ENCODE data around the gene FOXL2.

FOXL2 gene

DNA sequence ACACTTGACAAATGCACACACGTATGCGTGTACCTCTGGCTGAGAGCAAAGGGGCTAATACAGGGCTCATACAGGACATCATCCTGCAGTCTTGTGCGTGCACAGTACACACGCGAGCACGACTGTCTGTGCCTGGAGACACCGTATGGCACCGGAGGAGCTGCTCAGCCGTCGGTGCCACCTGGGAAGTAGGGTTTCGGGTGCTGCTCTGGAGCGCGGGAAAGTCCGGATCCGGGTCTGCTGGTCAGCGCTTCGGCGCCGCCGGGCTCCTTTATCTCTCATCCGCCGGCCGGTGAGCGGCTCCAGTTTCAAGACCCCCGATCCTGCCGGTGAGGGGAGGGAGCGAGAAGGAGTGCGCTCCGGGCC, 9.3 kb downstream of the FOXL2 start:
- no peak for DNase-seq (ENCODE audit: extremely low read depth, insufficient read length)
- Histone ChIP-seq H3K4me3 (replicated peaks; ENCODE audit: low read depth, low read length) (no peak overlapping the region), H3K36me3 (ENCODE audit: control insufficient read depth, insufficient read depth, low read length) (no peaks in the 10 kb centered on the region), H3K27me3 (replicated peaks; ENCODE audit: control insufficient read depth, insufficient read depth, low read length) (peaks cover 6% of the 10 kb centered on the region)
- TF ChIP-seq, protein P1, sequence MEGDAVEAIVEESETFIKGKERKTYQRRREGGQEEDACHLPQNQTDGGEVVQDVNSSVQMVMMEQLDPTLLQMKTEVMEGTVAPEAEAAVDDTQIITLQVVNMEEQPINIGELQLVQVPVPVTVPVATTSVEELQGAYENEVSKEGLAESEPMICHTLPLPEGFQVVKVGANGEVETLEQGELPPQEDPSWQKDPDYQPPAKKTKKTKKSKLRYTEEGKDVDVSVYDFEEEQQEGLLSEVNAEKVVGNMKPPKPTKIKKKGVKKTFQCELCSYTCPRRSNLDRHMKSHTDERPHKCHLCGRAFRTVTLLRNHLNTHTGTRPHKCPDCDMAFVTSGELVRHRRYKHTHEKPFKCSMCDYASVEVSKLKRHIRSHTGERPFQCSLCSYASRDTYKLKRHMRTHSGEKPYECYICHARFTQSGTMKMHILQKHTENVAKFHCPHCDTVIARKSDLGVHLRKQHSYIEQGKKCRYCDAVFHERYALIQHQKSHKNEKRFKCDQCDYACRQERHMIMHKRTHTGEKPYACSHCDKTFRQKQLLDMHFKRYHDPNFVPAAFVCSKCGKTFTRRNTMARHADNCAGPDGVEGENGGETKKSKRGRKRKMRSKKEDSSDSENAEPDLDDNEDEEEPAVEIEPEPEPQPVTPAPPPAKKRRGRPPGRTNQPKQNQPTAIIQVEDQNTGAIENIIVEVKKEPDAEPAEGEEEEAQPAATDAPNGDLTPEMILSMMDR (IDR thresholded peaks at IDR 0.05; ENCODE audit: insufficient read depth, low read length, poor library complexity, severe bottlenecking), result no peak

DNA sequence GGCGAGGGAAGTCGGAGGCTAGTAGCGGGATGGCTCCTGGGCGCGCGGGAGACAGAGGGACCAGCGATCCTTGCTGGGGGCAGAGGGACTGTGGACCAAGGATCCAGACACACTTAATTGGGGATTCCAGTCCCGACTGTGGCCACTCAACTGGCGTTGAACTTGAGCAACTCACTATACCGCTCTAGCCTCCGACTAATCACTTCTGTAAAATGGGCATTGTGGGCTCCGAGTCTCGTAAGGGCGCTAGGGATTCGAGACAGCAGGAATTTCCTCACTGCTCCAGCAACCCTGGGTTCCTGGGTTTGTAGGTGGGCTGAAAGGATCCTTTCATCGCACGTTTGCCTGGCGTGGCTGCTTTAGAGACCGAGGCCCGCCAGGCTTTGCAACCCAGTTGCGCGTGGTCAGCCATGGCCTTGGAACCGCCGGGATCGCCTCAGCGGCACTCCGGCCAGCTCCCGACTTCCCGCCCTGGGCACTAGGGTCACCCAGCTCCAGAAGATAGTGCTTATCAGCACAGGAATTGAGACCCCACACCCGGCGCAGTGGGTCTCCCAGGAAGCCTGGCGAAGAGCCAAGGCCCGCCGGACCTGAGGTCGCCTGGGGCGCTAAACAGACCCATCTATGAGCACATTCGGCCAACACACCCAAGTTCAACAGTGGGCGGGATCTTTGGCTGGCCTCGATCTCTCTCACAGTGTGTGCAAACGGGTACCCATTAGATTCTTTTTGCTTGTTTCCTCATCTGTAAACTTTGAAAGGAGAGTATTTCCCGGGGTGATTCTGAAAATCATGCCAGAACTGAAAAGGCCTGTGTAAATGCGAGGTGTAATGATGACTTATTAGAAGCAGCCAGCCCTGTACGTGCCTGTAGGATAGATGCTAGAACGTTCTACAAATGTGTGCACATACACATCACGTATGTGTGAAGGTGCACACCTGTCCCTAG, 9.9 kb downstream of the FOXL2 start:
- Histone ChIP-seq H3K36me3 (ENCODE audit: control insufficient read depth, insufficient read depth, low read length) (no peaks in the 10 kb centered on the region), H3K27me3 (replicated peaks; ENCODE audit: control insufficient read depth, insufficient read depth, low read length) (peaks cover 5% of the 10 kb centered on the region), H3K4me3 (replicated peaks; ENCODE audit: low read depth, low read length) (no peak overlapping the region)
- TF ChIP-seq, protein P1 (IDR thresholded peaks at IDR 0.05; ENCODE audit: insufficient read depth, low read length, poor library complexity, severe bottlenecking), result no peak
- no peak for DNase-seq (ENCODE audit: extremely low read depth, insufficient read length)

DNA sequence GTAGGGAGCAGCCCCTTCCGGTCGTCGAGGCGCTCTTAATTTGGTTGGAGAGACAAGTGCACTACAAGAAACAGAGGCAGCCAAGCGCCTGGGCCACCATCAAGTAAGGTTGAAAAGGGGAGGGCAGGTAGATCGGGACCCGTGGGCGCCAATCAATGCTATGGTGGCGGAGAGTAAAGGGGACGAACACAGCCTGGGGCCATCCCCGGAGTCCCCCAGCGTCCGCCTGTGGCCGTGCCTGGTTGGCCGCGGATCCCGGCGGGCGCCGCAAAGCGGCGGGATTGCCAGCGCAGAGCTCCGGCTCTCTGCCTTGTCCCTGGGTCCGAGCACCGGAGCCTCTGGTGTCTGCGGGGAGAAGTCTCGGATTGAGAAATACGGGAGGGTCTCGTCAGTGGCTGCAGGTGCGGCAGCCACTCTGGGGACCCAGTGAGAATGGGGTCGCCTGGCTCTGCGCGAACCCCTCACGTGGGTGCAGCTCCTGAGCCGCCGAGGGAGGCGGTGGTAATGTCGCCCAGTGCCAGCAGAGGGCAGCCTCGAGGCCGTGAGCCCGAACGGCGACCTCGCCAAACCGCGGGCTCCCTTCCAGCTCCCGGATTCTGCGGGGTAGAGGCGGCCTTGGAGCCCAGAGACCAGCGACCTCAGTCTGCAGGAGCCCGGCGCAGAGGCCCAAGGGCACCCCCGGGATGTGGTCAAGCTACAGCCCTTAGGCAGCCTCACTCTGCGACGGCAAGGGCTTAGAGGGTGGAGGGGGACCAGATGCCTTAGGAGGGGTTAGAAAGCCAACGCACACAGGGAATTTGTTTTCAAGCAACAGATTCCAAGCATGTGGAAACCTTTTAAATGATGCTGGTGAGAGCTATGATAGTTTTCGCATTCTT, 10.8 kb downstream of the FOXL2 start:
- Histone ChIP-seq H3K27me3 (replicated peaks; ENCODE audit: control insufficient read depth, insufficient read depth, low read length) (peaks cover 5% of the 10 kb centered on the region), H3K4me3 (replicated peaks; ENCODE audit: low read depth, low read length) (peak overlapping the region; percentile 39), H3K36me3 (ENCODE audit: control insufficient read depth, insufficient read depth, low read length) (no peaks in the 10 kb centered on the region)
- DNase-seq (ENCODE audit: extremely low read depth, insufficient read length), result peak; percentile 63
- TF ChIP-seq, protein P1 (IDR thresholded peaks at IDR 0.05; ENCODE audit: insufficient read depth, low read length, poor library complexity, severe bottlenecking), result peak; percentile 91

DNA sequence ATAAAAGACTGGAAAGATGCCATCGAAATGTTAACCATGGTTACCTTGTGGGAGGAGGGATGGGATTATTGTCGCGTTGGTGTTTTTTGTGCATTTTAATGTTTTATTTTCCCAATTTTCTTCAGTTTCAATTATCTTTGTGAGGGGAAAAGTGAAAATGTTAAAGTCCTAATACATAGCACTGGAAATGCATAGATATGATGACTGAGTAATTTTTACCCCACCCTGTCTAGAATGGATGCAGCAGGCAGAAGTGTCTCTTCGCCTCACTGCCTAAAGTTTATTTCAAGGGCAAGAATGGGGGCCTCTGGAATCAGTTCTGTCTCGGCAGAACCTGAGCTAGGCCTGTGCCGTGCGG, 11.5 kb downstream of the FOXL2 start:
- Histone ChIP-seq H3K4me3 (replicated peaks; ENCODE audit: low read depth, low read length) (no peak overlapping the region), H3K27me3 (replicated peaks; ENCODE audit: control insufficient read depth, insufficient read depth, low read length) (peaks cover 4% of the 10 kb centered on the region), H3K36me3 (ENCODE audit: control insufficient read depth, insufficient read depth, low read length) (no peaks in the 10 kb centered on the region)
- DNase-seq (ENCODE audit: extremely low read depth, insufficient read length), result no peak
- TF ChIP-seq, protein P1 (IDR thresholded peaks at IDR 0.05; ENCODE audit: insufficient read depth, low read length, poor library complexity, severe bottlenecking), result no peak

DNA sequence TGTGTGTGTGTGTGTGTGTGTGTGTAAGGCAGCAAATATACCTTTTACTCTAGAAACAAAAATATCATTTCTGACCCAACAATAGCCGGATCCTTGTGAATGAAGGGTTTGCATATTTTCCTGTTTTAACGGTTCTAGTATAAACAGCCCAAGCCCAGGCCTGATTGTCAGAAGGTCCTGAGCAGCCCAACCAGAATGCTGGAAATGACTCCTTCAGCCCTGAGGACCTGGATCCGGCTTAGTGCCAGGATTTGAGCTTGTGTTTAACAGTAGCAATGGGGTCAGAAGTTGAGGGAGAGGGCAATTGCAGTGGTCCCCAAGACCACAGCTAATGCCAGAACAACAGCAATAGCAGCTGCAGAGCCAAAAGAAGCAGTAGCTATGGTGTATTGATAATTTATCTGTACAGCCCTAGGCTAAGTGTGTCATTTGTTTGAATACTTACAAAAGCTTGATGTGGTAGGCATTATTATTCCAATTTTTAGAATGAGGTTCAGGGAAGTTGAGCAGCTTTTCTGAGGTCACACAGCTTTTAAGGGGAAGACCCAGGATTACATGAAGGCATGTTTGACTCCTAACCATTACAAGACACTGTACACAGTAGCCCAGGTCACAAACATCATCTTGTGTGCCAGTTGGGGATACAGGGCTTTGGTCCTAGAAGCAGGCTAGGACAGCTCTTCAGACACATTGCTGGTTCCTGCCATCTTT, 12.8 kb downstream of the FOXL2 start:
- H3K4me3 ChIP-seq (replicated peaks; ENCODE audit: low read depth, low read length), result no peak overlapping the region
- H3K36me3 ChIP-seq (ENCODE audit: control insufficient read depth, insufficient read depth, low read length), result no peaks in the 10 kb centered on the region

More for the DNA sequence above, 12.8 kb downstream of the FOXL2 start:
- TF ChIP-seq, protein P1 (IDR thresholded peaks at IDR 0.05; ENCODE audit: insufficient read depth, low read length, poor library complexity, severe bottlenecking), result no peak
- peaks cover 4% of the 10 kb centered on the region for H3K27me3 ChIP-seq (replicated peaks; ENCODE audit: control insufficient read depth, insufficient read depth, low read length)
- DNase-seq (ENCODE audit: extremely low read depth, insufficient read length), result no peak

Data from GM06990 (cell line).